Glutamatergic neuron (in vitro differentiated cells): Measurements from ENCODE around the gene SLC27A2. TPM values are rescaled to one million over a fixed set of nuclear protein-coding genes. Genes with fewer than 3 reads are reported as not detected.

ENCODE experiments used
- DNase-seq: peaks from one replicate; pipeline ENCODE4 v3.0.0; 2022
- H3K27ac Mint-ChIP-seq: one replicate; pipeline ENCODE4 v1.8.0; 2020; ENCODE audit warnings: mild to moderate bottlenecking, mixed read lengths, inconsistent platforms; ENCODE audit not compliant: unreplicated experiment
- H3K27me3 Mint-ChIP-seq: one replicate; pipeline ENCODE4 v1.8.0; 2020; ENCODE audit warnings: mild to moderate bottlenecking, moderate library complexity, mixed read lengths, inconsistent platforms; ENCODE audit not compliant: unreplicated experiment
- H3K36me3 Mint-ChIP-seq: one replicate; pipeline ENCODE4 v1.8.0; 2020; ENCODE audit warnings: mild to moderate bottlenecking, mixed read lengths, inconsistent platforms; ENCODE audit not compliant: unreplicated experiment
- H3K4me1 Mint-ChIP-seq: one replicate; pipeline ENCODE4 v1.8.0; 2020; ENCODE audit warnings: mild to moderate bottlenecking, low read depth, mixed read lengths, inconsistent platforms; ENCODE audit not compliant: unreplicated experiment
- H3K4me3 Mint-ChIP-seq: one replicate; pipeline ENCODE4 v1.8.0; 2020; ENCODE audit warnings: mild to moderate bottlenecking, mixed read lengths, inconsistent platforms; ENCODE audit not compliant: unreplicated experiment
- H3K9me3 Mint-ChIP-seq: one replicate; pipeline ENCODE4 v1.8.0; 2020; ENCODE audit warnings: mild to moderate bottlenecking, moderate library complexity, mixed read lengths, inconsistent platforms; ENCODE audit not compliant: unreplicated experiment
- total RNA-seq: library from RNA; stranded (reverse); fragmentation: NEBNext Ultra II Directional; extraction: Animal tissue kit (Norgen Biotek cat#: 25700); gene quantifications from one replicate; pipeline ENCODE4 v1.2.1, GENCODE V29; 2021; ENCODE audit not compliant: unreplicated experiment
- TF ChIP-seq, protein P1 (sequence below): fragments of 200-600 bp; sonication (generic); IDR thresholded peaks from one replicate; pipeline ENCODE4 v1.5.0; 2021; ENCODE audit not compliant: partially characterized antibody, unreplicated experiment

Gene SLC27A2
- total RNA-seq, 1 donor from 2014 or later = not detected

DNA sequence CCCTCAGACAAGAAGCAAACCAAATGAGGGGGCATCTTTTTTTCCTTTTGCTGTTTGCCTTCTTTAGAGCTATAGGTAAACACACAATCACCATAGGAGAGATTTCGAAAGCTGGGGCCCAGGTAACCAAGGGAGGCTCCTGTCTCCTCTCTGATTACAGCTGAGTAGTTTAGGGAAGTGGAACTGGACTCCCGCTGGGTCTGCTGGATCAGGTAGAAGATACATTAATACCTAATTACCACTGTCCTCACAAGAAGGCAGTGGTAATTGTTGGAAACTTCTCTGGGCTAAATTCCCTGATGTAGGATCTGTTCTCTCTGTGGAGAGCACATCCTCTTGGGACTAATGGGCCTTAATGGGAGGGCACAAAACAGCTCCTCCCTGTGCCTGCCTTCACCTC, 50.8 kb downstream of the SLC27A2 start:
- H3K4me1 Mint-ChIP-seq = no peaks in the 10 kb centered on the region
- no peak overlapping the region for H3K27ac Mint-ChIP-seq
- no peak overlapping the region for H3K4me3 Mint-ChIP-seq
- no peak for DNase-seq
- no peaks in the 10 kb centered on the region for H3K27me3 Mint-ChIP-seq
- H3K36me3 Mint-ChIP-seq = no peaks in the 10 kb centered on the region
- TF ChIP-seq, protein P1, sequence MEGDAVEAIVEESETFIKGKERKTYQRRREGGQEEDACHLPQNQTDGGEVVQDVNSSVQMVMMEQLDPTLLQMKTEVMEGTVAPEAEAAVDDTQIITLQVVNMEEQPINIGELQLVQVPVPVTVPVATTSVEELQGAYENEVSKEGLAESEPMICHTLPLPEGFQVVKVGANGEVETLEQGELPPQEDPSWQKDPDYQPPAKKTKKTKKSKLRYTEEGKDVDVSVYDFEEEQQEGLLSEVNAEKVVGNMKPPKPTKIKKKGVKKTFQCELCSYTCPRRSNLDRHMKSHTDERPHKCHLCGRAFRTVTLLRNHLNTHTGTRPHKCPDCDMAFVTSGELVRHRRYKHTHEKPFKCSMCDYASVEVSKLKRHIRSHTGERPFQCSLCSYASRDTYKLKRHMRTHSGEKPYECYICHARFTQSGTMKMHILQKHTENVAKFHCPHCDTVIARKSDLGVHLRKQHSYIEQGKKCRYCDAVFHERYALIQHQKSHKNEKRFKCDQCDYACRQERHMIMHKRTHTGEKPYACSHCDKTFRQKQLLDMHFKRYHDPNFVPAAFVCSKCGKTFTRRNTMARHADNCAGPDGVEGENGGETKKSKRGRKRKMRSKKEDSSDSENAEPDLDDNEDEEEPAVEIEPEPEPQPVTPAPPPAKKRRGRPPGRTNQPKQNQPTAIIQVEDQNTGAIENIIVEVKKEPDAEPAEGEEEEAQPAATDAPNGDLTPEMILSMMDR = no peak
- H3K9me3 Mint-ChIP-seq = no peaks in the 10 kb centered on the region

DNA sequence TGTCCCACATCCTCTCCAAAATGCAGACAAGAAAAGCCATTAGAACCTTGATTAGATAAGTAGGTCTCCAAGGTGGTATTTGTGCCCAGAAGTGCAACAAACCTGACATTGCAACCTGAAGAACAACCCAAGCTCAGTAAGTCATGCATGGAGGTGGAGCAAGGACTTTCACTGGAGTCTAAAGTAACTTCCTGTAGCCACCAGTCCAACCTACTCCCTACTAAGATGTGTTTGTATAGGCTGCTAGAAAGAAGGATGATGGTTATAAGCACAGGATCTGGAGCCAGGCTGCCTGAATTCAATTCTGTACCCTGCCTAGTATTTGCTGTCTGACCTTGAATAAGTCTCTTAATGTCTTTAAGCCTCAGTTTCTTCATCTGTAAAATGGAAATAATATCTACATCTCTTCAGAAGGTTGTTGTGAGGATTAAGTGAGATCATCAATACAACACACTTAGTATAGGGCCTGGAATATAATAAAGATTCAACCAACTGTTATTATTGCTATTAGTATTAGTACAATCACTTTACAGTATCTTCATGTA, 51.3 kb downstream of the SLC27A2 start:
- H3K9me3 Mint-ChIP-seq = no peaks in the 10 kb centered on the region
- H3K27ac Mint-ChIP-seq = no peak overlapping the region
- no peaks in the 10 kb centered on the region for H3K36me3 Mint-ChIP-seq
- no peak for DNase-seq
- no peaks in the 10 kb centered on the region for H3K27me3 Mint-ChIP-seq
- no peak overlapping the region for H3K4me3 Mint-ChIP-seq
- TF ChIP-seq, protein P1 = no peak
- no peaks in the 10 kb centered on the region for H3K4me1 Mint-ChIP-seq

DNA sequence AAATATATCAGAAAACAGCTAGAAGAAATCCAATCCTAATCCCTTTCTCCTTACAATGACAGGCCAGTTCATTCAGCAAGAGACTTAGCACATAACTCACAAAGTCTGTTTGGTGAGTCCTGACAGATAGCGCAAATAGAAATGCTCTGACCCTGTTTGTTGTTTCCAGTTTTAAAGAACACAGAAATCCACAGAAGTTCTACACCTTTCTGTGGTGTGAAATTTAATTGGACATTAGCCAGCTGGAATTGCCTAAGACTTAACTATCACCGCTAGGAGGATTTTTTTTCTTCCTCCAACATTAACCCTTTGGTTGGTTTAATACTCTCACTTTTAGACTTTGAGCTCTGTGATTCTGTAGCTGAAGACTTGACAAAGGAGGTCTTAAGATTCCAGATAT, 52.8 kb downstream of the SLC27A2 start:
- no peak overlapping the region for H3K4me3 Mint-ChIP-seq
- no peaks in the 10 kb centered on the region for H3K36me3 Mint-ChIP-seq
- H3K9me3 Mint-ChIP-seq = no peaks in the 10 kb centered on the region
- no peaks in the 10 kb centered on the region for H3K4me1 Mint-ChIP-seq
- H3K27ac Mint-ChIP-seq = no peak overlapping the region
- H3K27me3 Mint-ChIP-seq = no peaks in the 10 kb centered on the region
- no peak for DNase-seq
- TF ChIP-seq, protein P1 = no peak

DNA sequence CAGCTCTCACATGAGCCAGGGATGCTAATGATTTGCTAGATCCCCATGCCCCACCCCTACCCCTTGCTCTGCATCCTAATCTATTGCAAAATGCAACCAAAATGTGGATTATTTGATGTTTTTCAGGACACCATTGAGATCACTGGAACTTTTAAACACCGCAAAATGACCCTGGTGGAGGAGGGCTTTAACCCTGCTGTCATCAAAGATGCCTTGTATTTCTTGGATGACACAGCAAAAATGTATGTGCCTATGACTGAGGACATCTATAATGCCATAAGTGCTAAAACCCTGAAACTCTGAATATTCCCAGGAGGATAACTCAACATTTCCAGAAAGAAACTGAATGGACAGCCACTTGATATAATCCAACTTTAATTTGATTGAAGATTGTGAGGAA, 53.8 kb downstream of the SLC27A2 start:
- no peaks in the 10 kb centered on the region for H3K27me3 Mint-ChIP-seq
- H3K9me3 Mint-ChIP-seq = no peaks in the 10 kb centered on the region
- H3K4me1 Mint-ChIP-seq = no peaks in the 10 kb centered on the region
- no peak overlapping the region for H3K27ac Mint-ChIP-seq
- TF ChIP-seq, protein P1 = no peak
- no peaks in the 10 kb centered on the region for H3K36me3 Mint-ChIP-seq
- DNase-seq = no peak
- H3K4me3 Mint-ChIP-seq = no peak overlapping the region

DNA sequence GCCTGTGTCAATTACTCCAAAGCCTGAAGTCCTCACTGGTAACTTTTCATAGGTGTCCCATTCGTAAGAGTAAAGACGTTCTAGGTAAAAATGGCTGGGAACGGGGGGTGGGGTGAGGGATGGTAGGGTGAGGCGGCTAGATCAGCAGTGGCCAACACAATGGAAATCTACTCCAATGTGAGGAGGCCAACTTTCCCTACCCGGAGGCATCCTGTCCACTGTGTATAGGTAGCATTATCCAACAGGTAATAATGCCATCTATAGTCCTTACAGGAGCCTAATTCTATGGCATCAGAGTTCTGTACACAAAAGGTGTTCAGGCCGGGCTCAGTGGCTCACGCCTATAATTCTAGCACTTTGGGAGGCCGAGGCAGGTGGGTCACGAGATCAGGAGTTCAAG, 54.4 kb downstream of the SLC27A2 start:
- Mint-ChIP-seq H3K4me1 (no peaks in the 10 kb centered on the region), H3K4me3 (no peak overlapping the region), H3K27me3 (no peaks in the 10 kb centered on the region), H3K36me3 (no peaks in the 10 kb centered on the region), H3K9me3 (no peaks in the 10 kb centered on the region), H3K27ac (no peak overlapping the region)
- TF ChIP-seq, protein P1 = no peak
- DNase-seq = no peak
